WTC11 (cell line): ENCODE measurements around the gene FGF14. TPM values are rescaled to one million over a fixed set of nuclear protein-coding genes. Genes with fewer than 3 reads are reported as not detected.

ENCODE experiments used
- ATAC-seq: fragments of 200-7000 bp; cut with Tn5 transposase; 2 replicates; pipeline ENCODE4 v1.10.0; 2021; ENCODE audit warnings: mild to moderate bottlenecking, moderate library complexity
- CTCF ChIA-PET: fragments of 300-600 bp; sonication (Branson Sonifier 250); formaldehyde crosslinking; loops from one replicate; lab custom pipeline; 2021; ENCODE audit warnings: antibody characterized with exemption; lab: Charles Lee
- POLR2A ChIA-PET: fragments of 350-600 bp; sonication (Branson Sonifier 250); formaldehyde crosslinking; loops from one replicate; lab custom pipeline; 2021; ENCODE audit warnings: antibody characterized with exemption; lab: Charles Lee
- DNase-seq: peaks from one replicate; pipeline ENCODE4 v3.0.0; 2021; ENCODE audit warnings: low spot score
- H3K27ac Mint-ChIP-seq: 2 replicates; pipeline ENCODE4 v1.8.0; 2021; ENCODE audit warnings: mixed read lengths
- H3K27me3 Mint-ChIP-seq: 2 replicates; pipeline ENCODE4 v1.8.0; 2021; ENCODE audit warnings: low read depth, mild to moderate bottlenecking, moderate library complexity, mixed read lengths
- H3K36me3 Mint-ChIP-seq: 2 replicates; pipeline ENCODE4 v1.8.0; 2021; ENCODE audit warnings: mixed read lengths
- H3K4me1 Mint-ChIP-seq: 2 replicates; pipeline ENCODE4 v1.8.0; 2022; ENCODE audit warnings: mixed read lengths
- H3K4me3 Mint-ChIP-seq: 2 replicates; pipeline ENCODE4 v1.8.0; 2021; ENCODE audit warnings: mild to moderate bottlenecking, moderate library complexity, mixed read lengths
- H3K9me3 Mint-ChIP-seq: 2 replicates; pipeline ENCODE4 v1.8.0; 2021; ENCODE audit warnings: mixed read lengths
- CDX4 ChIP-seq: fragments of 250-450 bp; sonication (Bioruptor Pico); IDR thresholded peaks from 2 replicates; pipeline ENCODE4 v1.9.0; 2021; ENCODE audit warnings: moderate library complexity, mild to moderate bottlenecking, inconsistent platforms, borderline replicate concordance
- EMX1 ChIP-seq: fragments of 250-450 bp; sonication (Bioruptor Pico); IDR thresholded peaks from 2 replicates; pipeline ENCODE4 v1.8.0; 2021; ENCODE audit warnings: mild to moderate bottlenecking
- FOXJ3 ChIP-seq: sonication (generic); formaldehyde crosslinking; IDR thresholded peaks from 2 replicates; pipeline ENCODE4 v1.9.0; 2021; ENCODE audit warnings: missing genetic modification reagents, mild to moderate bottlenecking, borderline replicate concordance
- GRHL2 ChIP-seq: fragments of 250-450 bp; sonication (Bioruptor Pico); IDR thresholded peaks from 2 replicates; pipeline ENCODE4 v1.8.0; 2022; ENCODE audit warnings: mild to moderate bottlenecking, moderate library complexity; ENCODE audit not compliant: insufficient replicate concordance, severe bottlenecking
- JAZF1 ChIP-seq: fragments of 250-450 bp; sonication (Bioruptor Pico); IDR thresholded peaks from 2 replicates; pipeline ENCODE4 v1.9.0; 2021; ENCODE audit warnings: moderate library complexity, mild to moderate bottlenecking, inconsistent platforms
- KAT7 ChIP-seq: sonication (generic); formaldehyde crosslinking; IDR thresholded peaks from 2 replicates; pipeline ENCODE4 v1.8.1; 2023; ENCODE audit warnings: missing genetic modification reagents, mild to moderate bottlenecking, borderline replicate concordance
- MLX ChIP-seq: sonication (generic); formaldehyde crosslinking; IDR thresholded peaks from 2 replicates; pipeline ENCODE4 v1.8.1; 2023; ENCODE audit warnings: mild to moderate bottlenecking, missing genetic modification reagents, moderate library complexity
- PRDM15 ChIP-seq: sonication (generic); formaldehyde crosslinking; IDR thresholded peaks from 2 replicates; pipeline ENCODE4 v1.8.0; 2022; ENCODE audit warnings: missing genetic modification reagents
- RELA ChIP-seq: sonication (generic); formaldehyde crosslinking; IDR thresholded peaks from 2 replicates; pipeline ENCODE4 v1.8.1; 2022; ENCODE audit warnings: missing genetic modification reagents, mild to moderate bottlenecking, borderline replicate concordance
- SOX15 ChIP-seq: fragments of 250-450 bp; sonication (Bioruptor Pico); IDR thresholded peaks from 2 replicates; pipeline ENCODE4 v1.9.0; 2021; ENCODE audit warnings: mild to moderate bottlenecking
- STAT6 ChIP-seq: sonication (generic); formaldehyde crosslinking; conservative IDR thresholded peaks from 2 replicates; pipeline ENCODE4 v1.8.1; 2023; ENCODE audit warnings: mild to moderate bottlenecking, low read depth, missing genetic modification reagents, moderate library complexity
- USF1 ChIP-seq: sonication (generic); formaldehyde crosslinking; IDR thresholded peaks from 2 replicates; pipeline ENCODE4 v1.8.0; 2022; ENCODE audit warnings: mild to moderate bottlenecking, missing genetic modification reagents
- USF2 ChIP-seq: sonication (generic); formaldehyde crosslinking; IDR thresholded peaks from 2 replicates; pipeline ENCODE4 v1.8.1; 2023; ENCODE audit warnings: mild to moderate bottlenecking, missing genetic modification reagents, moderate library complexity
- ZNF138 ChIP-seq: sonication (generic); formaldehyde crosslinking; conservative IDR thresholded peaks from 2 replicates; pipeline ENCODE4 v1.8.1; 2022; ENCODE audit warnings: mild to moderate bottlenecking, moderate library complexity, missing genetic modification reagents
- ZNF219 ChIP-seq: sonication (generic); formaldehyde crosslinking; IDR thresholded peaks from 2 replicates; pipeline ENCODE4 v1.8.0; 2023; ENCODE audit warnings: missing genetic modification reagents, mild to moderate bottlenecking, borderline replicate concordance
- ZNF317 ChIP-seq: sonication (generic); formaldehyde crosslinking; IDR thresholded peaks from 2 replicates; pipeline ENCODE4 v1.8.1; 2023; ENCODE audit warnings: low read depth, mild to moderate bottlenecking, moderate library complexity, missing genetic modification reagents, borderline replicate concordance
- ZNF512 ChIP-seq: sonication (generic); formaldehyde crosslinking; IDR thresholded peaks from 2 replicates; pipeline ENCODE4 v1.8.1; 2022; ENCODE audit warnings: missing genetic modification reagents, borderline replicate concordance
- ZSCAN18 ChIP-seq: fragments of 250-450 bp; sonication (Bioruptor Pico); IDR thresholded peaks from 2 replicates; pipeline ENCODE4 v2.1.2; 2022; ENCODE audit warnings: mild to moderate bottlenecking, moderate library complexity
- total RNA-seq: library from RNA; stranded (reverse); gene quantifications from 3 replicates; pipeline ENCODE4 v1.2.3, GENCODE V29; 2021

Gene FGF14
- total RNA-seq, 1 experiment from 2014 or later, result 0.28 TPM

GRCh38 chr13:102191951-102192502 is 209.8 kb downstream of the FGF14 start:
- H3K27ac Mint-ChIP-seq, result no peak overlapping the region
- no peak for TF ChIP-seq CDX4
- no peak for TF ChIP-seq KAT7 (CRISPR knock-in tag)
- no peak for TF ChIP-seq ZNF317 (CRISPR knock-in tag)
- TF ChIP-seq PRDM15 (CRISPR knock-in tag), result peak; percentile 62
- TF ChIP-seq STAT6 (CRISPR knock-in tag), result no peak
- no peak for TF ChIP-seq SOX15
- TF ChIP-seq GRHL2 (CRISPR knock-in tag), result no peak
- TF ChIP-seq USF1 (CRISPR knock-in tag), result no peak
- TF ChIP-seq ZNF219 (CRISPR knock-in tag), result no peak
- ATAC-seq (0 out of 2 replicates have a peak, but pooled peaks have one; percentile 38), DNase-seq (no peak)
- H3K4me1 Mint-ChIP-seq, result peaks cover 11% of the 10 kb centered on the region
- CTCF ChIA-PET, result no interaction called here
- H3K9me3 Mint-ChIP-seq, result peaks cover 24% of the 10 kb centered on the region
- POLR2A ChIA-PET, result no interaction called here
- H3K4me3 Mint-ChIP-seq, result no peak overlapping the region
- no peaks in the 10 kb centered on the region for H3K27me3 Mint-ChIP-seq
- no peaks in the 10 kb centered on the region for H3K36me3 Mint-ChIP-seq

- POLR2A ChIA-PET, result no interaction called here
- H3K9me3 Mint-ChIP-seq, result peaks cover 24% of the 10 kb centered on the region
- H3K4me1 Mint-ChIP-seq, result peaks cover 5% of the 10 kb centered on the region
- TF ChIP-seq JAZF1 (CRISPR knock-in tag), result no peak
- TF ChIP-seq USF2, result no peak
- TF ChIP-seq ZNF138 (CRISPR knock-in tag), result no peak
- TF ChIP-seq, all 79 proteins: peak for 0
- ATAC-seq (no peak), DNase-seq (no peak)
- Mint-ChIP-seq H3K27me3 (no peaks in the 10 kb centered on the region), H3K4me3 (no peak overlapping the region), H3K27ac (no peak overlapping the region), H3K36me3 (no peaks in the 10 kb centered on the region)
- CTCF ChIA-PET, result no interaction called here
These were observed 210.9 kb downstream of the FGF14 start for GRCh38 chr13:102190930-102191329.

- ChIA-PET CTCF (no interaction called here), POLR2A (no interaction called here)
- no peaks in the 10 kb centered on the region for H3K4me1 Mint-ChIP-seq
- TF ChIP-seq MLX (CRISPR knock-in tag) (no peak), RELA (no peak), ZNF512 (CRISPR knock-in tag) (no peak), EMX1 (CRISPR knock-in tag) (no peak), ZSCAN18 (CRISPR knock-in tag) (no peak), FOXJ3 (CRISPR knock-in tag) (no peak)
These were observed 214.5 kb downstream of the FGF14 start for GRCh38 chr13:102187313-102187712.

More at GRCh38 chr13:102187313-102187712, 214.5 kb downstream of the FGF14 start:
- peaks cover 13% of the 10 kb centered on the region for H3K9me3 Mint-ChIP-seq
- DNase-seq, result no peak
- H3K4me3 Mint-ChIP-seq, result no peak overlapping the region
- no peak for ATAC-seq
- no peaks in the 10 kb centered on the region for H3K27me3 Mint-ChIP-seq
- H3K36me3 Mint-ChIP-seq, result no peaks in the 10 kb centered on the region
- H3K27ac Mint-ChIP-seq, result no peak overlapping the region
